Activated CD8-positive, alpha-beta T cell treated with anti-CD3 and anti-CD28 coated beads, Interleukin-2, amount 10 ng/mL, durations not matched to agents 7 days and 5 days (primary cell): ENCODE results near the gene FBXO44. TPM values are rescaled to one million over a fixed set of nuclear protein-coding genes. Genes with fewer than 3 reads are reported as not detected.

Source experiments
- ATAC-seq: fragments of 150-1000 bp; cut with Tn5 transposase; one replicate; pipeline ENCODE4 v1.10.0; 2021; ENCODE audit warnings: moderate library complexity
- CTCF ChIA-PET: fragments of 350-600 bp; sonication (Branson Sonifier 250); formaldehyde crosslinking; loops from one replicate; lab custom pipeline; 2021; ENCODE audit warnings: antibody characterized with exemption; lab: Charles Lee
- POLR2A ChIA-PET: fragments of 350-600 bp; sonication (Branson Sonifier 250); formaldehyde crosslinking; loops from one replicate; lab custom pipeline; 2021; ENCODE audit warnings: antibody characterized with exemption; lab: Charles Lee
- DNase-seq: peaks from one replicate; pipeline ENCODE4 v3.0.0-alpha.2; 2020
- H3K27ac Mint-ChIP-seq: one replicate; pipeline ENCODE4 v1.8.0; 2021; ENCODE audit warnings: mild to moderate bottlenecking, mixed read lengths
- H3K27me3 Mint-ChIP-seq: one replicate; pipeline ENCODE4 v1.8.0; 2021; ENCODE audit warnings: low read depth, mixed read lengths
- H3K36me3 Mint-ChIP-seq: one replicate; pipeline ENCODE4 v1.8.0; 2021; ENCODE audit warnings: low read depth, mixed read lengths
- H3K4me1 Mint-ChIP-seq: one replicate; pipeline ENCODE4 v1.8.0; 2021; ENCODE audit warnings: low read depth, mixed read lengths
- H3K4me3 Mint-ChIP-seq: one replicate; pipeline ENCODE4 v1.8.0; 2021; ENCODE audit warnings: mild to moderate bottlenecking, mixed read lengths
- H3K9me3 Mint-ChIP-seq: one replicate; pipeline ENCODE4 v1.8.0; 2022; ENCODE audit warnings: mixed read lengths; ENCODE audit not compliant: insufficient read depth
- total RNA-seq, 2 experiments: library from RNA; stranded (reverse); gene quantifications; one replicate each; pipeline ENCODE4 v1.2.3, GENCODE V29; 2021

The FBXO44 gene
- total RNA-seq, 2 experiments from 2014 or later: 39.7 to 42.3 TPM

GRCh38 chr1:11703357-11704193 is 48.9 kb downstream of the FBXO44 start:
- peaks cover 11% of the 10 kb centered on the region for H3K4me1 Mint-ChIP-seq
- no peak for DNase-seq
- peaks cover 21% of the 10 kb centered on the region for H3K27me3 Mint-ChIP-seq
- peaks cover 2% of the 10 kb centered on the region for H3K36me3 Mint-ChIP-seq
- no peak overlapping the region for H3K27ac Mint-ChIP-seq
- ChIA-PET POLR2A (no interaction called here), CTCF (interaction anchor here (2.1 kb wide), 1 partner anchor 12 kb away, joined by 9 read pairs; no protein-coding TSS in a partner anchor)
- ATAC-seq: no peak
- no peak overlapping the region for H3K4me3 Mint-ChIP-seq
- no peaks in the 10 kb centered on the region for H3K9me3 Mint-ChIP-seq

- H3K4me1 Mint-ChIP-seq: peaks cover 16% of the 10 kb centered on the region
- DNase-seq (no peak), ATAC-seq (no peak)
- peaks cover 17% of the 10 kb centered on the region for H3K27me3 Mint-ChIP-seq
- CTCF ChIA-PET: interaction anchor here (2.1 kb wide), 1 partner anchor 11 kb away, joined by 9 read pairs; no protein-coding TSS in a partner anchor
- no peak overlapping the region for H3K4me3 Mint-ChIP-seq
- H3K9me3 Mint-ChIP-seq: no peaks in the 10 kb centered on the region
- H3K36me3 Mint-ChIP-seq: peaks cover 2% of the 10 kb centered on the region
- no peak overlapping the region for H3K27ac Mint-ChIP-seq
- POLR2A ChIA-PET: no interaction called here
These were observed 49.5 kb downstream of the FBXO44 start for GRCh38 chr1:11704194-11704529.

GRCh38 chr1:11704691-11705475 is 50.2 kb downstream of the FBXO44 start:
- Mint-ChIP-seq H3K4me1 (peaks cover 16% of the 10 kb centered on the region), H3K36me3 (peaks cover 2% of the 10 kb centered on the region), H3K4me3 (no peak overlapping the region), H3K9me3 (no peaks in the 10 kb centered on the region), H3K27me3 (peaks cover 19% of the 10 kb centered on the region), H3K27ac (no peak overlapping the region)
- ATAC-seq (no peak), DNase-seq (no peak)
- ChIA-PET CTCF (interaction anchor here (2.1 kb wide), 1 partner anchor 11 kb away, joined by 9 read pairs; no protein-coding TSS in a partner anchor), POLR2A (interaction anchor here (1.0 kb wide), 1 partner anchor 203 kb away, joined by 3 read pairs; no protein-coding TSS in a partner anchor)

- Mint-ChIP-seq H3K9me3 (no peaks in the 10 kb centered on the region), H3K27ac (no peak overlapping the region), H3K4me1 (peaks cover 16% of the 10 kb centered on the region), H3K4me3 (no peak overlapping the region), H3K27me3 (peaks cover 19% of the 10 kb centered on the region), H3K36me3 (peaks cover 2% of the 10 kb centered on the region)
- ChIA-PET POLR2A (interaction anchor here (1.0 kb wide), 1 partner anchor 202 kb away, joined by 3 read pairs; no protein-coding TSS in a partner anchor), CTCF (interaction anchor here (2.1 kb wide), 1 partner anchor 10 kb away, joined by 9 read pairs; no protein-coding TSS in a partner anchor)
- no peak for ATAC-seq
- DNase-seq: no peak
These were observed 50.9 kb downstream of the FBXO44 start for GRCh38 chr1:11705596-11705995.

- CTCF ChIA-PET: no interaction called here
- POLR2A ChIA-PET: interaction anchor here (1.0 kb wide), 1 partner anchor 201 kb away, joined by 3 read pairs; no protein-coding TSS in a partner anchor
- Mint-ChIP-seq H3K4me1 (peaks cover 16% of the 10 kb centered on the region), H3K27ac (no peak overlapping the region), H3K27me3 (peaks cover 17% of the 10 kb centered on the region), H3K4me3 (no peak overlapping the region), H3K9me3 (no peaks in the 10 kb centered on the region), H3K36me3 (peaks cover 2% of the 10 kb centered on the region)
- DNase-seq: no peak
- no peak for ATAC-seq
These were observed 51.6 kb downstream of the FBXO44 start for GRCh38 chr1:11706292-11706691.

- H3K36me3 Mint-ChIP-seq: peaks cover 2% of the 10 kb centered on the region
- H3K4me3 Mint-ChIP-seq: no peak overlapping the region
- H3K27ac Mint-ChIP-seq: no peak overlapping the region
- no peak for DNase-seq
- ChIA-PET POLR2A (interaction anchor here (0.9 to 1.3 kb wide), 3 partner anchors 12 to 26 kb away, joined by 3 to 6 read pairs (median 3); no protein-coding TSS in a partner anchor), CTCF (interaction anchor here (1.2 to 4.4 kb wide), 3 partner anchors 9 to 26 kb away, joined by 3 to 32 read pairs (median 5); partner anchors contain the start of gene MAD2L2)
- H3K9me3 Mint-ChIP-seq: no peaks in the 10 kb centered on the region
- ATAC-seq: no peak
- H3K27me3 Mint-ChIP-seq: peaks cover 17% of the 10 kb centered on the region
- H3K4me1 Mint-ChIP-seq: peaks cover 16% of the 10 kb centered on the region
These were observed 53.1 kb downstream of the FBXO44 start for GRCh38 chr1:11707621-11708276.

DNA sequence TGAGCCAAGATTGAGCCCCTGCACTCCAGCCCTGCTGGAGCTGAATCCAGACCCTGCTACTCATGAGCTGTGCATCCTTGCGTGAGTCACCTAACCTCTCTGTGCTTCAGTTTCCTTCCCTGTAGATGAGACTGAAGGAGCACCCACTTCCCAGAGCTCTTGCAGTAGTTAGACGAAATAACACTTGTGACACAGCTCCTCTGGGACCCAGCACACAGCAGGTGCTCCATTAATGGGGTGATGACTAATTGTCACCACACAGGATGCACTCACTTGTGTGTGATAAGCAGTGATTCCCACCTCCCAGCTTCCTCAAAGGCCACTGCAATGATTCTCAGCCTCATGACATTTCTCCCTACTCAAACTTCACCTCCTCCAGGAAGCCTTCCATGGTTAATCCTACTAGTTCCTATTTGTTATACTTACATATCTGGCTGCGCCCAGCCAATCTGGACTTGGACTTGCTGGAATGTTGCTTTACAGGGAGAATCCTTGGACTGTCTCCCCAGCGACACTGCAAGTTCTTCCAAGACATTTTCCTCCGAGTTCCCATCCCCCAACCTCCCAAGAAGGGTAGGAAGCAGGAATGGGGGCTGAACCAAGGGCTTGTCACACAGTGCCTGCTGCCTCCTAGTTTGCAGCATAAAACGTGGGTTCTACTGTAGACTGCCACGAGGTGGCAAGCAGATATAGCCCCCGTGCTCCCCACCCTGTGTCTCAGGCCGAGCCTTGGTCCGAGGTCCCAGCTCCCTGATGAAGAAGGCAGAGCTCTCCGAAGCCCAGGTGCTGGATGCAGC is 54.1 kb downstream of the FBXO44 start:
- peaks cover 2% of the 10 kb centered on the region for H3K36me3 Mint-ChIP-seq
- no peaks in the 10 kb centered on the region for H3K9me3 Mint-ChIP-seq
- no peak overlapping the region for H3K4me3 Mint-ChIP-seq
- DNase-seq (no peak), ATAC-seq (no peak)
- H3K27ac Mint-ChIP-seq: no peak overlapping the region
- CTCF ChIA-PET: interaction anchor here (1.2 to 4.4 kb wide), 4 partner anchors 10 to 44 kb away, joined by 3 to 32 read pairs (median 10); partner anchors contain the start of genes FBXO6 and MAD2L2
- POLR2A ChIA-PET: interaction anchor here (1.1 to 1.3 kb wide), 3 partner anchors 11 to 44 kb away, joined by 3 to 4 read pairs (median 3); no protein-coding TSS in a partner anchor
- H3K27me3 Mint-ChIP-seq: peaks cover 13% of the 10 kb centered on the region
- H3K4me1 Mint-ChIP-seq: peaks cover 8% of the 10 kb centered on the region

DNA sequence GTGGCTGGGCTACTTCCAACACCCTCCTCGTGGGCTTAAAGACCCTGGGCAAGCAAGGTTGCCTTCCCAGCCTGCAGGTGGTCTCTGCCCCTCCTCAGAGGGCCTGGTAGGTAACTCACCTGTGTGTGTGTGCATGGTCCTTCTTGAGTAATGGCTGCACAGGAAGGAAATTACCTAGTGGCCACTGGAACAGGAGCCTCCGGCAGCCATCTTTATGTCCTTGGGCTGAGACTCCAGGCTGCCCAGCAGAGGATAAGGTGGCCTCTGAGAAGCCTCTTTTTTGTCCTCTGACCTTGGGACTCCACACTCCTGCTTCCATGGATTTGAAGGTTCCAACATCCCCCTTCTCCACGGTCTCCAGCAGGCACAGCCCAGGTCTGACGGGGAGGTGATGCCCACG is 56.8 kb downstream of the FBXO44 start:
- Mint-ChIP-seq H3K9me3 (no peaks in the 10 kb centered on the region), H3K4me3 (no peak overlapping the region), H3K4me1 (peaks cover 7% of the 10 kb centered on the region), H3K27ac (no peak overlapping the region), H3K36me3 (peaks cover 2% of the 10 kb centered on the region), H3K27me3 (peaks cover 4% of the 10 kb centered on the region)
- ChIA-PET POLR2A (no interaction called here), CTCF (interaction anchor here (0.7 to 4.4 kb wide), 6 partner anchors 9 to 47 kb away, joined by 3 to 32 read pairs (median 4); partner anchors contain the start of gene FBXO6)
- DNase-seq: no peak
- ATAC-seq: no peak

DNA sequence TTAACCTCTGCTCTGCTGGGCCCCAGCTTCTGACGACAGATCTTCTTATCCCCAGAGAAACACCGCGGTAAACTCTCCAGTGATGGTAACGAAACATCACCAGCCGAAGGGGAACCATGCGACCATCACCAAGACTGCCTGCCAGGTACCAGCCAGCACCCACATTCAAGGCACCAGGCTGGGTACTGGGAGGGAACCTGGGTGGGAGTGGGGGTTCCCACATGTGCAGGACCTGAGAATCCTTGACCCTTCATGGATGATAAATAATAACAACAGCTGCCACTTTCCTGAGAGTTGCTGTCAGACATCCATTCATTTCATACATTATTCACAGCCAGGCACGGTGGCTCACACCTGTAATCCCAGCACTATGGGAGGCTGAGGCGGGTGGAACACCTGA is 57.6 kb downstream of the FBXO44 start:
- H3K27me3 Mint-ChIP-seq: peaks cover 4% of the 10 kb centered on the region
- no peaks in the 10 kb centered on the region for H3K9me3 Mint-ChIP-seq
- peaks cover 7% of the 10 kb centered on the region for H3K4me1 Mint-ChIP-seq
- no peak overlapping the region for H3K4me3 Mint-ChIP-seq
- POLR2A ChIA-PET: no interaction called here
- no peak overlapping the region for H3K27ac Mint-ChIP-seq
- ATAC-seq: no peak
- DNase-seq: no peak
- H3K36me3 Mint-ChIP-seq: peaks cover 2% of the 10 kb centered on the region
- CTCF ChIA-PET: no interaction called here
